Mesenchymal stem cell (in vitro differentiated cells and primary cell): ENCODE data around the gene ESRP2.

Experiments used
- DNase-seq: peaks from one replicate; pipeline ENCODE4 v3.0.0-alpha.2; 2013
- H2AFZ ChIP-seq: one replicate; pipeline ENCODE4 v1.6.1; 2013; ENCODE audit warnings: low read depth, mild to moderate bottlenecking, control low read depth, inconsistent platforms, low read length, moderate library complexity
- H2AK5ac ChIP-seq: 2 replicates; pipeline ENCODE4 v1.6.1; 2013; ENCODE audit warnings: low read length, moderate library complexity, mild to moderate bottlenecking, inconsistent platforms; ENCODE audit not compliant: severe bottlenecking
- H2BK120ac ChIP-seq: one replicate; pipeline ENCODE4 v1.6.1; 2013; ENCODE audit warnings: low read depth, mild to moderate bottlenecking, inconsistent platforms, low read length, moderate library complexity
- H2BK12ac ChIP-seq, 2 experiments: one replicate each; pipeline ENCODE4 v1.6.1; 2013; ENCODE audit warnings: inconsistent platforms in 2 of 2, low read length in 2 of 2, mild to moderate bottlenecking in 2 of 2, moderate library complexity in 2 of 2, control low read depth in 1 of 2
- H2BK15ac ChIP-seq: one replicate; pipeline ENCODE4 v1.6.1; 2013; ENCODE audit warnings: mild to moderate bottlenecking, low read depth, inconsistent platforms; ENCODE audit not compliant: poor library complexity, severe bottlenecking
- H2BK5ac ChIP-seq: 2 replicates; pipeline ENCODE4 v1.6.1; 2013; ENCODE audit warnings: low read depth, mild to moderate bottlenecking, low read length, control low read depth, inconsistent platforms; ENCODE audit not compliant: poor library complexity, severe bottlenecking
- H3K14ac ChIP-seq, 2 experiments: one replicate each; pipeline ENCODE4 v1.6.1; 2013; ENCODE audit warnings: inconsistent platforms in 2 of 2, low read length in 2 of 2, control low read depth in 1 of 2, mild to moderate bottlenecking in 1 of 2, moderate library complexity in 1 of 2
- H3K18ac ChIP-seq, 2 experiments: one replicate each; pipeline ENCODE4 v1.6.1; 2013; ENCODE audit warnings: inconsistent platforms in 2 of 2, low read length in 2 of 2, control low read depth in 1 of 2, low read depth in 1 of 2, mild to moderate bottlenecking in 1 of 2
- H3K23ac ChIP-seq, 2 experiments: one replicate each; pipeline ENCODE4 v1.6.1; 2013; ENCODE audit warnings: inconsistent platforms in 2 of 2, low read length in 2 of 2, mild to moderate bottlenecking in 2 of 2, moderate library complexity in 2 of 2, control low read depth in 1 of 2
- H3K27ac ChIP-seq: 2 replicates; pipeline ENCODE4 v1.5.1; 2013; ENCODE audit warnings: mild to moderate bottlenecking, moderate library complexity, low read length, control low read depth, inconsistent platforms; ENCODE audit not compliant: poor library complexity, severe bottlenecking
- H3K27me3 ChIP-seq, 2 experiments: 2 replicates each; pipeline versions ENCODE4 v1.6.1 to v1.7.0; 2013; ENCODE audit warnings: low read length in 2 of 2, mild to moderate bottlenecking in 2 of 2, moderate library complexity in 2 of 2, control low read depth in 1 of 2, inconsistent platforms in 1 of 2; ENCODE audit not compliant: control insufficient read depth in 1 of 2, insufficient read depth in 1 of 2
- H3K36me3 ChIP-seq, 2 experiments: 2 replicates each; pipeline versions ENCODE4 v1.6.1 to v1.7.0; 2013; ENCODE audit warnings: low read length in 2 of 2, control low read depth in 1 of 2, inconsistent platforms in 1 of 2, low read depth in 1 of 2, mild to moderate bottlenecking in 1 of 2; ENCODE audit not compliant: insufficient read depth in 2 of 2, control insufficient read depth in 1 of 2
- H3K4ac ChIP-seq, 2 experiments: one replicate each; pipeline ENCODE4 v1.6.1; 2013; ENCODE audit warnings: inconsistent platforms in 2 of 2, low read length in 2 of 2, mild to moderate bottlenecking in 2 of 2, moderate library complexity in 2 of 2, control low read depth in 1 of 2, low read depth in 1 of 2
- H3K4me1 ChIP-seq: 2 replicates; pipeline ENCODE4 v1.6.1; 2013; ENCODE audit warnings: low read depth, low read length, control low read depth; ENCODE audit not compliant: control insufficient read depth, insufficient read depth
- H3K4me2 ChIP-seq: 2 replicates; pipeline ENCODE4 v1.6.1; 2013; ENCODE audit warnings: low read length, mild to moderate bottlenecking, inconsistent platforms; ENCODE audit not compliant: poor library complexity, severe bottlenecking
- H3K4me3 ChIP-seq, 2 experiments: 2 replicates each; pipeline versions ENCODE4 v1.5.1 to v1.7.0; 2013; ENCODE audit warnings: low read length in 2 of 2, mild to moderate bottlenecking in 2 of 2, control low read depth in 1 of 2, low read depth in 1 of 2; ENCODE audit not compliant: insufficient read depth in 1 of 2
- H3K79me1 ChIP-seq: replicated peaks from 2 replicates; pipeline ENCODE4 v1.6.1; 2013; ENCODE audit warnings: mild to moderate bottlenecking, control low read depth, low read length, inconsistent platforms; ENCODE audit not compliant: poor library complexity, severe bottlenecking
- H3K9ac ChIP-seq: 2 replicates; pipeline ENCODE4 v1.7.0; 2013; ENCODE audit warnings: mild to moderate bottlenecking, low read length, moderate library complexity
- H3K9me3 ChIP-seq: 2 replicates; pipeline ENCODE4 v1.7.0; 2013; ENCODE audit warnings: mild to moderate bottlenecking, low read length; ENCODE audit not compliant: control insufficient read depth
- H4K8ac ChIP-seq: one replicate; pipeline ENCODE4 v1.6.1; 2013; ENCODE audit warnings: inconsistent platforms, mild to moderate bottlenecking, low read length, moderate library complexity
- H4K91ac ChIP-seq: one replicate; pipeline ENCODE4 v1.6.1; 2013; ENCODE audit warnings: mild to moderate bottlenecking, low read length, inconsistent platforms
- WGBS: methylation state at CpG from one replicate; pipeline ENCODE4 v1.1.7; 2013; ENCODE audit warnings: mixed read lengths; 5-methylcytosine and 5-hydroxymethylcytosine counted together

ESRP2 gene

GRCh38 chr16:68237243-68238028 lies 1.5 kb upstream of the ESRP2 start:
- Histone ChIP-seq H3K4me1 (peaks cover 37% of the 10 kb centered on the region), H3K27ac (peak overlapping the region; percentile 85), H2BK15ac (peak overlapping the region; percentile 97), H2BK120ac (peak overlapping the region; percentile 83), H3K36me3 (peaks cover 0 to 4% of the 10 kb centered on the region in 2 experiments), H3K23ac (peak overlapping the region in 1 of 2 experiments; percentile 94), H2AK5ac (peak overlapping the region; percentile 79), H3K9me3 (no peaks in the 10 kb centered on the region), H2BK5ac (peak overlapping the region; percentile 85), H2BK12ac (peak overlapping the region; percentile 70 to 93), H3K79me1 (no peaks in the 10 kb centered on the region), H3K4me2 (peak overlapping the region; percentile 92), H3K14ac (peak overlapping the region in 1 of 2 experiments; percentile 44), H3K9ac (peak overlapping the region; percentile 80), H4K91ac (peak overlapping the region; percentile 78), H3K4me3 (peak overlapping the region; percentile 50 to 76), H3K18ac (peak overlapping the region; percentile 93 to 99), H3K4ac (peak overlapping the region in 1 of 2 experiments; percentile 76), H3K27me3 (peaks cover 13 to 17% of the 10 kb centered on the region in 2 experiments), H4K8ac (peak overlapping the region; percentile 94), H2AFZ (peak overlapping the region; percentile 79)
- WGBS, result under 1% methylated on average over 72 of the region's 72 CpGs
- DNase-seq, result peak; percentile 97

- Histone ChIP-seq H2BK120ac (peak overlapping the region; percentile 65), H4K8ac (peak overlapping the region; percentile 94), H2AK5ac (peak overlapping the region; percentile 80), H3K23ac (no peak overlapping the region), H3K79me1 (no peaks in the 10 kb centered on the region), H3K4me1 (peaks cover 37% of the 10 kb centered on the region), H3K27me3 (peaks cover 13 to 17% of the 10 kb centered on the region in 2 experiments), H3K9me3 (no peaks in the 10 kb centered on the region), H3K9ac (peak overlapping the region; percentile 80), H2BK12ac (peak overlapping the region; percentile 70 to 91), H3K4me3 (peak overlapping the region; percentile 50 to 76), H3K4me2 (peak overlapping the region; percentile 92), H2AFZ (peak overlapping the region; percentile 68), H2BK15ac (peak overlapping the region; percentile 97), H3K36me3 (peaks cover 0 to 10% of the 10 kb centered on the region in 2 experiments), H3K18ac (peak overlapping the region; percentile 64 to 93), H2BK5ac (no peak overlapping the region), H4K91ac (peak overlapping the region; percentile 85), H3K14ac (peak overlapping the region in 1 of 2 experiments; percentile 74), H3K27ac (peak overlapping the region; percentile 85), H3K4ac (peak overlapping the region in 1 of 2 experiments; percentile 55)
- whole genome bisulfite sequencing, result 13% methylated on average over 14 of the region's 21 CpGs
- no peak for DNase-seq
Measured at GRCh38 chr16:68236826-68237242, 907 bp upstream of the ESRP2 start.

GRCh38 chr16:68236137-68236825 lies 354 bp upstream of the ESRP2 start:
- Histone ChIP-seq H3K4me1 (peaks cover 37% of the 10 kb centered on the region), H3K9me3 (no peaks in the 10 kb centered on the region), H3K4me3 (peak overlapping the region; percentile 50 to 76), H3K36me3 (peaks cover 0 to 16% of the 10 kb centered on the region in 2 experiments), H3K14ac (no peak overlapping the region), H2AFZ (peak overlapping the region; percentile 68), H3K23ac (no peak overlapping the region), H4K8ac (peak overlapping the region; percentile 94), H2AK5ac (peak overlapping the region; percentile 80), H2BK12ac (peak overlapping the region; percentile 6 to 91), H4K91ac (peak overlapping the region; percentile 85), H2BK15ac (peak overlapping the region; percentile 33), H3K4me2 (peak overlapping the region; percentile 92), H3K4ac (peak overlapping the region in 1 of 2 experiments; percentile 55), H3K9ac (peak overlapping the region; percentile 80), H3K27ac (no peak overlapping the region), H2BK120ac (no peak overlapping the region), H3K27me3 (peaks cover 13 to 17% of the 10 kb centered on the region in 2 experiments), H3K18ac (peak overlapping the region; percentile 64 to 93), H2BK5ac (no peak overlapping the region), H3K79me1 (no peaks in the 10 kb centered on the region)
- no peak for DNase-seq
- 10% methylated on average over 42 of the region's 45 CpGs for WGBS
